Right hindlimb (tissue), 1 donor: ENCODE data around the gene ADAMTS2.

ENCODE experiments used
- DNase-seq: peaks from one replicate; pipeline ENCODE4 v3.0.0-alpha.2; 2018

Gene ADAMTS2

DNA sequence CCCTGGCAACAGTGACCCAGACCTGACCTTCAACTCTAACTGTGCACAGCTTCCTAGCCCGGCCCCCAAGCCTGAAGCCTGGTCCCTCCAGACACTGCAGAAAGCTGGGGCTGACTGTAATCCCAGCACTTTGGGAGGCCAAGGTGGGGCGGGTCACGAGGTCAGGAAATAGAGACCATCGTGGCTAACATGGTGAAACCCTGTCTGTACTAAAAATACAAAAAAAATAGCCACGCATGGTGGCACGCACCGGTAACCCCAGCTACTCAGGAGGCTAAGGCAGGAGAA is 35.9 kb downstream of the ADAMTS2 start:
- no peak for DNase-seq

GRCh38 chr5:179308563-179309382 is 36.5 kb downstream of the ADAMTS2 start:
- DNase-seq, result peak; percentile 10

GRCh38 chr5:179307931-179308471 is 37.3 kb downstream of the ADAMTS2 start:
- peak; percentile 7 for DNase-seq

DNA sequence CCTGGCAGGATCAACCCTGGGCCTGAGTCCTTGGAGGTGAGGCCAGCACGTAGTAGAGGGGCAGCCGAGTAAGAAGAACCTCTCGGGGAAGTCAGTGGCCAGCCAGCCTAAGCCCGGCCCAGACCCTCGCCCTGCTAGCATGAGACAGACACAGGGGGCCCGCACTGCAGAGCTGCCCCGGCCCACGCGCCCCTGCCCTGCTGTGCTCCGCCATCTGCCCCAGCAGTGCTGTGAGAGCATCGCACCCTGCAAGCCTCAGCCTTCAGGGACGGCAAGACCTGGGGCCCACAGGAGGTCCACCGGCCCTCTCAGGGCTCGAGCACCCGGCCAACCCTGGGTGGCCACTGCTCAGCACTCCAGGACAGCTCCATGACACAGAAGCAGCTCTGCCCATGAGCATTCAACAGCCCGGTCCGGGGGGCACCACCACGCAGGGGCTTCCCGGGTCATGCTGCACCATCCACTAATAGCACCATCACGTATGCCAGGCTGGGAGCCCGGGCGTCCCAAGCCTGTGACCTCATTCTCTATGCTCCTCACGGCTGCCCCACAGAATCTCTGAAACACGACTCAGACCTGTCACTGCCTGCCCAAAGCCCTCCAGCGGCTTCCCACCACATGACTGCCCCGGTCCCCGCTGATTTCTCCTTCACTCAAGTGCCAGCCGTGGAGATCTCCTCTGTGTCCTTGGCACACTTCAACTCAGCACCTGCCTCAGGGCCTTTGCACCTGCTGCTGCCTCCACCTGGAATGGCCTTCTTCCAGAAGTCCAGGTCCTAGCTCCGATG is 38.1 kb downstream of the ADAMTS2 start:
- peak; percentile 6 for DNase-seq

GRCh38 chr5:179306191-179307012 is 38.9 kb downstream of the ADAMTS2 start:
- peak; percentile 14 for DNase-seq

DNA sequence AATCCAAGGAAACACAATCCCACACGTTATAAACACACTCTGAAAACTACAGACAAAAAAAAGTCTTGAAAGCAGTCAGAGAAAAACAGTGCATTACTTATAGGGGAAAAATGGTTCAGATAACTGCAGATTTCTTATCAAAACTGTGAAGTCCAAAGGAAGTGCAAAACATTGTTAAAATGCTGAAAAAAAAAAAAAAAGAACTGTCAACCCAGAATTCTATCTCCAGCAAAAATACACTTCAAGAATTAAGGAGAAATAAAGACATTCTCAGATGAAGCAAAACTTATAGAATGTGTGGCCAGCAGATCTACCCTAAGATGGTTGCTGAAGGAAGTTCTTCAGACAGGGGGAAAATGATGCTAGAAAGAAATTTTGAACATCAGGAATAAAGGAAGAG is 40.4 kb downstream of the ADAMTS2 start:
- DNase-seq, result no peak

DNA sequence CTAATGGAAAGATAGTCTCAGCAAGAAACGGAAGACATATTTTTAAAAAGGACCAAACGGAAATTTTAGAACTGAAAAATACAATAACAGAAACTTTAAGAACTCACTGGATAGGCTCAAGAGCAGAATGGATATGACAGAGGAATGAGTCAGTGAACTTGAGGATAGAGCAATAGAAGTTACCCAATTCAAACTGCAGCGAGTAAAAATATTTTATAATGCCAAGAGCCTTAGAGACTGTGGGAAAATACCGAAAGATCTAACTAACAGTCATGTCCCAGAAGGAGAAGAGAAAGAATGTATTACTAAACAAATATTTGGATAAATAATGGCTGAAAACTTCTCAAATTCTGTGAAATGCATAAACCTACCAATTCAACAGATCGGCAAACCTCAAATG is 40.8 kb downstream of the ADAMTS2 start:
- no peak for DNase-seq

GRCh38 chr5:179303451-179304200 is 41.6 kb downstream of the ADAMTS2 start:
- peak; percentile 4 for DNase-seq

- peak; percentile 22 for DNase-seq
These were observed 42.6 kb downstream of the ADAMTS2 start for GRCh38 chr5:179302499-179303185.

- peak; percentile 19 for DNase-seq
These were observed 43.5 kb downstream of the ADAMTS2 start for GRCh38 chr5:179301796-179302195.

DNA sequence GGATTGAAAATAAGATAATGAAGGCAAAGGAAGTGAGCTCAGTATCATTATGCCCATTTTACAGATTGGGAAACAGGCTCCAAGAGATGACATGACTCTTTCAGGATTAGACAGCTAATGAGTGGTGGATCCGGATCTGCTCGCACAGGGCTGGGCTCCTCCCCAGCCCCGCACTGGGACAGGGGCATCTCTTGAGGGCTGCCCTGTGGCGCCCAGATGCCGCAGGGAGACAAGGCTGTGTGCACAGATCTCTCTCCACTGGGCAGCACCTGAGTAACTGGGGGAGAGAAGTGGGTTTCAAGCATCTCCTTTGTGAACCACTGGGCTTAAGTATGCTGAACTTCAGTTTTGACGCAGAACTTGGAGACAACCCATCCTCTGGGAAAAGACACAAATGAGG is 43.9 kb downstream of the ADAMTS2 start:
- peak; percentile 26 for DNase-seq

DNA sequence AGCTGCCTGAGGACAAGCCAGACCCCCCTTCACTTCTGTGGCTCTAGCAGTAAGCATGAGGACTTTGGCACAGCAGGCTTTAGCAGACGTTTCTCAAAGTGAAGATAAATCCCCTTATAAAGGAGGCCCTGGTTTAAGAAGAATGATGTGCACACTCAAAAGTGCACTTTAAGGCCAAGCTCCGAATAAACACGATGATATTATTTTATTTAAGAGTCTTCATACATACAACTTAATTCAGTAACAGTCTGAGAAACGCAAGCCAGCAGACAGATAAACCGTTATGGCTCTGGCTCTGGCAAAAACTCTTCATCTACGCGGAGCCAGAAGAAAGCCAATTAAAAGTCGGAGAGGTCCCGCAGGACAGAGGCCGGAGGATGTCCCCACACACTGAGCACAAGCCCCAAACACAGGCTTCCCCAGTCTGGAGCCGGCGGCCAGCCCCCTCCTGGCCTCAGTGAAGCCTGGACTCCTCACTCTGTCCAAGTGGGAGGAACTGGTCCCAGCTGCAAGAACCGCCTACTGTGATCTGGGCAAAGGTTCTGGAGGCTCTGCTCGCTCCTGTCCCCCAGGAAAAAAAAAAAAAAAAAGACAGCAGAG is 44.6 kb downstream of the ADAMTS2 start:
- DNase-seq, result peak; percentile 81

DNA sequence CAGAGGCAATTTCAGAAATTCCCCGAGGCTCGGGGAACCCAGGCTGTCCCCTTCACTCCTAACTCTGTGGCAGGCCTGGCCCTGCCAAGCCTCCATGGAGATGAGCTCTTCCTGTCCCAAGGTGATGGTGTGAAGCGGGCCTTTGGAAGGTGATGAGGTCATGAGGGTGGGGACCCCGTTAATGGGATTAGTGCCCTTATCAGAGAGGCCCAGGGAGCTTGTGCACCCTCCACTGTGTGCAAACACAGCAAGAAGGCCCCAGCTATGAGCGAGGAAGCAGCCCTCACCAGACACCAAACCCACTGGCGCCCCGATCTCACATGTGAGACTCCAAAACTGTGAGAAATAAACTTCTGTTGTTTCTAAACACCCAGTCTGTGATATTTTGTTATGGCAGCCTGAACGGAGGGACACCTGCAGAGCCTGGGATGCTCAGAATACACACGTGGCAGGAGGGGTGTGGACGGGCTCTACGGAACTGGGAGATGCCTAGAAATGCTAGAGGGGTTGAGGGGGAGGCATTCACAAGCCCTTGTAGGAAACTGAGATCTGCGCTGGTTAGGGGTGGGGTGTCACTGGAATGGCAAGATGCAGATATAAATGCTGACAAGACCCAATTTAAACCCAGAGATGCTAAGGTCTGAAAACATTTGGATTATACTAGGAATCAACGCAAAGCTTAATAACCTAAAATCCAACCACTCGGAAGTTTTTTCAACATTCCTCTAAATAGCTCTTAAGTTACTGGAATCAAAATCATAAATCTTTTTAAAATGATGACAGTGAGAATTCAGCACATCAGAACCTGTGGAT is 46.9 kb downstream of the ADAMTS2 start:
- DNase-seq, result peak; percentile 3

GRCh38 chr5:179297486-179298180 is 47.6 kb downstream of the ADAMTS2 start:
- DNase-seq, result peak; percentile 9

DNA sequence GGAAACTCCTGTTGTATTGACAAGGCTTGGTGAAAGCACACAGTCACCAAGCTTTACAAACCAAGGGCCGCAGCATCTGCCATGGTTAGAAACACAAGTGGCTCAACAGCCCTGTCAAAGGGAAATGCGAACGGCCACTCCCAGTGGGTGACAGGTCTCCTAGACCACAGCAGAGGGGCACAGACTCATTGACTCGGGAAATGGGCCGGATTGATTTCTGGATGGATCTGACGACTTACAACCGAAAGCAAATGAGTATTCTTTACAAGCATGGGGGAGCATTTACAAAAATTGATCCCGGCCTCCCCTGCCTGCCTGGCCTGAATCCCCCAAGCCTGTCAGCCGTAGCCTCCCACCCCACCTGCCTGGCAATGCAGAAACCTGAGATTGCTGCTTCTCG is 48.2 kb downstream of the ADAMTS2 start:
- DNase-seq, result peak; percentile 3

GRCh38 chr5:179296150-179296821 is 49.0 kb downstream of the ADAMTS2 start:
- peak; percentile 11 for DNase-seq

GRCh38 chr5:179295778-179296149 is 49.5 kb downstream of the ADAMTS2 start:
- DNase-seq, result peak; percentile 11

DNA sequence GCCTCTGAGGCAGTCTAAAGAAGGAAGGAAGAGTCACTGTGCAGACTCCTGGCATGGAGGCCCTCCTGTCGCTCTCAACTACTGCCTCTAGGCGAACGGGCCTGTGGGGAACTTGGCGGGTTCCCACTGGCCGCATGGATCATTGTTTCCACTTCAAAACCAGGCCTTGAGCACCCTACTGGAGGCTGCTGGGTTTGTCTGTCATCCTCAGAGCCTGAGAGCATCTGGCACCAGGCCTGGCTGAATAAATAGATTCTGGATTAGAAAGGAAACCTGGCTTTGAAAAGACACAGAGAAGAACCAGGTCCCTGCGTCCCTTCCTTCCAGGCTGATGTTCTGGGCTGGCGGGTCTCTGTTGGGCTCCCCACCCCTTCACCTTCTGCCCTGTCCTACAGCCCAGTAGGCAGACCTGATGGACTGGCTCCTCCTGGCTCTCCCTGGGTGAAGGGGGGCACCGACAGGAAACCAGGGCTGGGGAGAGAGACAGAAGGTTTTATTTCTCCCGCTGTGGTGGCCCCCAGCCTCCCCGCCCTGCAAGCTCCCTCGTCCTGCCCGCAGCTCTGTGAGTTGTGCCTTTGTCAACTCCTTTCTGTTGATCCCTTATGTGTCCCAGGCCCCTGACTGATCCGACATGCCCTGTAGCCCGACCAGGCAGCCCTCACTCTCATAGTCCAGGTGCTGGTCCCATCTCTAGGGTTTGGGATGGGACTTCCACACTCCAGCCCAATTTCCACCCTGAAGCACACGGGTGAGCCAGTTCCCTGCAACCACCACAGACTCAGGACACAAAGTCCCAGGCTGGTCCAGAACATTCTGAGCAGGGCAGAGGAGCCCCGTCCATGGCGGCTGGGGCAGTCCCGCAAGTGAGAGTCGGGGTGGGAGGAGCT is 50.1 kb downstream of the ADAMTS2 start:
- DNase-seq, result peak; percentile 43
